ENCODE measurements around the gene ZBTB20.

Gene ZBTB20

DNA sequence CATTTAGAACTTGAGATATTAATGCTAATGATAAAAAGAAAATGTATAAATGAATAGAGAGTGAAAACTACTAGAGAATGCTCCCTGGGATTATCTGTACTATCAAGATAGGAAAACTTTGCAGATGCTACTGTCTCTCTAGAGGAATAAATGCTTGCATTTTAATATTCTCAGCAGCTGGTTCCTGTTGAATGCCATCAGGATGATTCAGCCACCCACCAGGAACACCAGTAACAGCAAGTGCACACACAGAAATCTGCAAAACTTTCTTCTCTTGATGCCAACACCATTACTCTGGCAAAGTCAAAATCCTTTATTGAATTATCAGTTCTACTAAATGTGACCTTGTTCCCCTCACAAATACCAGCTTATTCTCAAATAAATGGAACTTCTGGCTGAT lies 704.8 kb downstream of the ZBTB20 start:
- Histone ChIP-seq H3K9me3 (replicated peaks; ENCODE audit: insufficient read depth, low read length) (no peaks in the 10 kb centered on the region), H2AFZ (ENCODE audit: low read length) (no peak overlapping the region), H3K4me3 (ENCODE audit: low read length) (no peak overlapping the region), H3K27me3 (replicated peaks; ENCODE audit: insufficient read depth, low read length) (no peaks in the 10 kb centered on the region), H4K20me1 (ENCODE audit: insufficient read depth, low read length) (no peaks in the 10 kb centered on the region), H3F3A (ENCODE audit: insufficient read depth, low read length) (no peaks in the 10 kb centered on the region), H3K27ac (ENCODE audit: low read length) (no peak overlapping the region), H3K4me2 (ENCODE audit: low read depth, low read length) (no peak overlapping the region), H3K4me1 (ENCODE audit: low read length) (no peaks in the 10 kb centered on the region), H3K36me3 (replicated peaks; ENCODE audit: insufficient read depth, low read length) (no peaks in the 10 kb centered on the region), H3K79me2 (ENCODE audit: low read length) (no peaks in the 10 kb centered on the region), H3K9ac (ENCODE audit: low read length) (no peak overlapping the region), H3K9me2 (replicated peaks; ENCODE audit: insufficient read depth, low read length) (no peaks in the 10 kb centered on the region)
- DNase-seq = no peak
- TF ChIP-seq, protein P1, sequence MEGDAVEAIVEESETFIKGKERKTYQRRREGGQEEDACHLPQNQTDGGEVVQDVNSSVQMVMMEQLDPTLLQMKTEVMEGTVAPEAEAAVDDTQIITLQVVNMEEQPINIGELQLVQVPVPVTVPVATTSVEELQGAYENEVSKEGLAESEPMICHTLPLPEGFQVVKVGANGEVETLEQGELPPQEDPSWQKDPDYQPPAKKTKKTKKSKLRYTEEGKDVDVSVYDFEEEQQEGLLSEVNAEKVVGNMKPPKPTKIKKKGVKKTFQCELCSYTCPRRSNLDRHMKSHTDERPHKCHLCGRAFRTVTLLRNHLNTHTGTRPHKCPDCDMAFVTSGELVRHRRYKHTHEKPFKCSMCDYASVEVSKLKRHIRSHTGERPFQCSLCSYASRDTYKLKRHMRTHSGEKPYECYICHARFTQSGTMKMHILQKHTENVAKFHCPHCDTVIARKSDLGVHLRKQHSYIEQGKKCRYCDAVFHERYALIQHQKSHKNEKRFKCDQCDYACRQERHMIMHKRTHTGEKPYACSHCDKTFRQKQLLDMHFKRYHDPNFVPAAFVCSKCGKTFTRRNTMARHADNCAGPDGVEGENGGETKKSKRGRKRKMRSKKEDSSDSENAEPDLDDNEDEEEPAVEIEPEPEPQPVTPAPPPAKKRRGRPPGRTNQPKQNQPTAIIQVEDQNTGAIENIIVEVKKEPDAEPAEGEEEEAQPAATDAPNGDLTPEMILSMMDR (IDR thresholded peaks at IDR 0.05; ENCODE audit: low read length) = no peak
- TF ChIP-seq EZH2phosphoT487 (IDR thresholded peaks at IDR 0.05; ENCODE audit: low read length) (no peak), EZH2 (optimal IDR thresholded peaks at IDR 0.05; ENCODE audit: low read depth, low read length) (no peak)

DNA sequence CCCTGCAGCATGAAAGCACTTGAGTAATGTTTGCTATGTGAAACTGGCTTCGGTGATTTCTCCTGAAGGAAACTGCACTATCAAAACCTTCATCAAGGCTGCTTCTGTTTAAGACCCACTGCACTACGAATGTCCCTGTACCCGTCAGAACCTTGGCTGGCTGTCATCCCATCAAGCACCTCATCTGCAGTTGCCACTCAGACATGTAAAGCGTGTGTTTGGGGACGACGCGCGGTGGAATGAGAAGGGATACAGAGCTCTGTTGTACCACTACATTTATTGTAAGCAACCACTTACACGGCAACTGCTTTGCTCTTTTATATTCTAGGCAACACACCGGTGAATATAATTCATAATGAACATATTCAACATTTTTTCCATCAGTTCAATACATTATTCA lies 705.7 kb downstream of the ZBTB20 start:
- Histone ChIP-seq H3K79me2 (ENCODE audit: low read length) (no peaks in the 10 kb centered on the region), H3K36me3 (replicated peaks; ENCODE audit: insufficient read depth, low read length) (no peaks in the 10 kb centered on the region), H4K20me1 (ENCODE audit: insufficient read depth, low read length) (no peaks in the 10 kb centered on the region), H3K9me3 (replicated peaks; ENCODE audit: insufficient read depth, low read length) (no peaks in the 10 kb centered on the region), H3F3A (ENCODE audit: insufficient read depth, low read length) (no peaks in the 10 kb centered on the region), H2AFZ (ENCODE audit: low read length) (no peak overlapping the region), H3K27me3 (replicated peaks; ENCODE audit: insufficient read depth, low read length) (no peaks in the 10 kb centered on the region), H3K4me1 (ENCODE audit: low read length) (no peaks in the 10 kb centered on the region), H3K9ac (ENCODE audit: low read length) (no peak overlapping the region), H3K4me2 (ENCODE audit: low read depth, low read length) (no peak overlapping the region), H3K4me3 (ENCODE audit: low read length) (no peak overlapping the region), H3K9me2 (replicated peaks; ENCODE audit: insufficient read depth, low read length) (no peaks in the 10 kb centered on the region), H3K27ac (ENCODE audit: low read length) (no peak overlapping the region)
- no peak for TF ChIP-seq EZH2phosphoT487 (IDR thresholded peaks at IDR 0.05; ENCODE audit: low read length)
- TF ChIP-seq EZH2 (optimal IDR thresholded peaks at IDR 0.05; ENCODE audit: low read depth, low read length) = no peak
- TF ChIP-seq, protein P1 (IDR thresholded peaks at IDR 0.05; ENCODE audit: low read length) = no peak
- no peak for DNase-seq

DNA sequence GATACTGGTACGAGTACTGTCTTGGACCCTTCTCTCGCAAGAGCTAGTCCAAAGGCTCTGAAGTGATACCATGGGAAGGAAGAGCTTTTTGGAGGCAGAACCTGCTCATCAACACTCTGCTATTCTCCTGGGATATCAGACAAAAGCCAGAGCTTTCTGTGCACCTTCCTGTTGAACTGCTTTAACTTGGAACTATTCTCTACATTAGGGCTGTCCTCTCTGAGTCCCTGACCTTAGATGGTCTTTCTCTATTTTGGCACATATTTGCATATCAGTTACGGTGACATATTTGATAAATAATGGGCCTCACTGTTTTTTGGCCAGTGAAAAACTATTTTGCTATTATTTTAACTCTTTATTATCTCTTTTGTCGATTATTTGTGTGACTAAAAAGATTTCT lies 706.4 kb downstream of the ZBTB20 start:
- DNase-seq = no peak
- H3K4me2 ChIP-seq (ENCODE audit: low read depth, low read length) = no peak overlapping the region
- no peak overlapping the region for H3K27ac ChIP-seq (ENCODE audit: low read length)
- no peaks in the 10 kb centered on the region for H3K9me3 ChIP-seq (replicated peaks; ENCODE audit: insufficient read depth, low read length)
- no peak overlapping the region for H3K9ac ChIP-seq (ENCODE audit: low read length)
- H3K27me3 ChIP-seq (replicated peaks; ENCODE audit: insufficient read depth, low read length) = no peaks in the 10 kb centered on the region
- TF ChIP-seq, protein P1 (IDR thresholded peaks at IDR 0.05; ENCODE audit: low read length) = no peak
- no peak for TF ChIP-seq EZH2 (optimal IDR thresholded peaks at IDR 0.05; ENCODE audit: low read depth, low read length)
- no peak for TF ChIP-seq EZH2phosphoT487 (IDR thresholded peaks at IDR 0.05; ENCODE audit: low read length)
- H3K9me2 ChIP-seq (replicated peaks; ENCODE audit: insufficient read depth, low read length) = no peaks in the 10 kb centered on the region
- no peaks in the 10 kb centered on the region for H4K20me1 ChIP-seq (ENCODE audit: insufficient read depth, low read length)
- H3K4me1 ChIP-seq (ENCODE audit: low read length) = no peaks in the 10 kb centered on the region
- no peaks in the 10 kb centered on the region for H3K79me2 ChIP-seq (ENCODE audit: low read length)
- no peaks in the 10 kb centered on the region for H3K36me3 ChIP-seq (replicated peaks; ENCODE audit: insufficient read depth, low read length)
- H3K4me3 ChIP-seq (ENCODE audit: low read length) = no peak overlapping the region
- H3F3A ChIP-seq (ENCODE audit: insufficient read depth, low read length) = no peaks in the 10 kb centered on the region
- H2AFZ ChIP-seq (ENCODE audit: low read length) = no peak overlapping the region

All from MM.1S (cell line).